Measurements from ENCODE around the gene SGCD. TPM values are rescaled to one million over a fixed set of nuclear protein-coding genes. Genes with fewer than 3 reads are reported as not detected.

The SGCD gene
- total RNA-seq, 1 donor from 2014 or later = 3.9 TPM

GRCh38 chr5:156451505-156451904, 124.5 kb downstream of the SGCD start:
- DNase-seq (ENCODE audit: low spot score) = no peak

GRCh38 chr5:156456857-156457256, 129.9 kb downstream of the SGCD start:
- DNase-seq (ENCODE audit: low spot score) = no peak

GRCh38 chr5:156459812-156460385, 132.9 kb downstream of the SGCD start:
- DNase-seq (ENCODE audit: low spot score) = no peak

DNA sequence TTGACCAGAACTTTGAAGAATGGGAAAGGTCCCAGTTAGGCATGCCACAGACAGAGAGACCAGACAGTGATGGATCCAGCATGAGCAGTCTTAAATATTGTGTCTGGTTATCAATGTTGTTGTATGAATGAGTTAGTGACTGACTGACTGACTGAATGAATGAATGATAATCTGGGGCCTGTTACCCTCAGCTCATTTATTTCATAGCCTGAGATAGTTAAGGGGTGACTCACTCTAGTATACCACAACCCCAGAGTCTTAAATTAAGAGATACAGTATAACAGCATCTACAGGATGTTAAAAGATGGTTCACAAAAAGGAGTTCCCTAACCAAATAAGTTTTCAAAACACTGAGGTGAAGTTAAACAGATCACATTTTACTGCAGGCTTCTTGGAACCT, 133.5 kb downstream of the SGCD start:
- no peak for DNase-seq (ENCODE audit: low spot score)

- DNase-seq (ENCODE audit: low spot score) = no peak
Observed at GRCh38 chr5:156466871-156467270, 139.9 kb downstream of the SGCD start.

DNA sequence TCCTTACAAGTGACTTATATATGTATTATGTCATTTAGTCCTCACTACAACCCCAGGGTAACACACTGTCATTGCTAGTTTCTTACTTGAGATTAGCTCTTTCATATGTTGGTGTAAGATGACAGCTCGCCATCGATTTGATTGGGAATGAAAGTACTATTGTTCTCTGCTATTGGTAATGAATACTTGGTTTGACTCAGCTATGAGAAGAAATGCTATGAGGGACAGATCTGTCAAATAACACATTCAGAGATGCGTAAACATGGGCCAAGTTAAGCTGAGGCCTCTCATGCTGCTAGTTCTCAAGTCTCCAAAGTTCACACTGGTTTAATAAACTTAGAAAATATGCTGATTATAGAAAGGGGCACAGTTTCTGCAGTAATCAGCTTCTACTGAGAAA, 142.7 kb downstream of the SGCD start:
- no peak for DNase-seq (ENCODE audit: low spot score)

GRCh38 chr5:156471893-156472292, 144.9 kb downstream of the SGCD start:
- DNase-seq (ENCODE audit: low spot score) = no peak

- no peak for DNase-seq (ENCODE audit: low spot score)
Observed at GRCh38 chr5:156473269-156473908, 146.4 kb downstream of the SGCD start.

- no peak for DNase-seq (ENCODE audit: low spot score)
Observed at GRCh38 chr5:156474251-156474650, 147.3 kb downstream of the SGCD start.

DNA sequence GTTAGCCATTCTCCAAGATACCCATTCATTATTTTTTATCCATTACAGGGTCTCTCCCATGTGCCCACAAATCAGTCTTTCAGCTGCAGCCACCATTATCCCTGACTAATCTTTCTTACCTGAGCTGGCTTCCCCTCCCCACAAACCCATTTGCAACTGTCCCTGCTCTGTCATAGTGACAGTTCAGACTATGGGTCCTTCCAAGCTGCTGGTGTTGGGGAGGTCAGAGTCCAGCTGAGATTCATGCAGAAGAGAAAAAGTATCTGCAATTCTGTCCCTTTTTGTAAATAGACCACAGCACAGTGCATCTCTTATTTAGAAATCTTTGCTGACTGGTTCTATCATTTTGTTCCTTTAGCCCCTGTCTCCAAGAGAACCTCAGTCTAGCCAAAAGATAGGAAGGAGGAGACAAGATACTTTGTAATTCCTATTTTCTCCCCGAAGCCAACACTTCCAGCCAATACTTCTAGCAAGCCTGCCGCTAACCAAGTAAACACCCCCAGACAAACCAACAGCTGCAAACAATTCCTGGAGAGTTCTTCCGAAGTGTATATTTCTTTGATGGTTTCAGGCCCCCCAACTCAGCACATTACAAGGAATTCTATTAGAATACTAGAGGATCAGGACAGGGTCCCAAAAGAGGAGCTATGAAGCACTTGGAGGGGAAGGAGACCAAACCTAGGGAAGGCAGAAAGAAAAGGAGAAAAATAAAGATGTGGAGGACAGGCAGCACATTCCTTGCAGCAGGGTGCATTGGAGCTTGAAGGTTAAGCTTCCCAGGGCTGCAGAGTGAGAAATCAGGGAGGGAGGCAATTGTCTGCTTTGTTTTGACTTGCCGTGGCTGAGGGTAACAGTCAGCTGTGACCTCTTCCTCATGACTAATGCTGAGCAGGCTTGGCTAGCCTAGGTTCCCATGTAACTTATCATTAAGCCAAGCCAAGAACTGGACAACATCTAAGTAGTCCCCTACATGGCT, 148.5 kb downstream of the SGCD start:
- no peak for DNase-seq (ENCODE audit: low spot score)

DNA sequence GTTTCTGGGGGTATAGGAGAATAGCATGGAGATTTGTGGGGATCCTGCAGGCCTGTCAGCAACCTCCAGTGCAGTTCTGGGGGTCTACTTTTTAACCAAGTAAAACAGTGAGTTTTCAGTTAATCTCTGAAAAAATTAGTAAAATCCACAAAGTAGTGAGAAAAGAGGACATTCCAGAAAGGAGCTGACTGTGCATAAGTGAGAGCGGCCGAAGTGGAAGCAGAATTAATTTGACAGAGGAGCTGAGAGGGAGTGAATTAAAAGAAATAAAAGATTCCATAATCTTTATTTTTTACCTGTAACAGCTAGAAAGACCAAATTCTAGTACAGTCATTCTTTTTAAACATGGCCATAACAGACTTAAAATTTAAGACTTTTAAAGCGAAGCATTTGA, 149.2 kb downstream of the SGCD start:
- DNase-seq (ENCODE audit: low spot score) = no peak

GRCh38 chr5:156476678-156477077, 149.7 kb downstream of the SGCD start:
- no peak for DNase-seq (ENCODE audit: low spot score)

DNA sequence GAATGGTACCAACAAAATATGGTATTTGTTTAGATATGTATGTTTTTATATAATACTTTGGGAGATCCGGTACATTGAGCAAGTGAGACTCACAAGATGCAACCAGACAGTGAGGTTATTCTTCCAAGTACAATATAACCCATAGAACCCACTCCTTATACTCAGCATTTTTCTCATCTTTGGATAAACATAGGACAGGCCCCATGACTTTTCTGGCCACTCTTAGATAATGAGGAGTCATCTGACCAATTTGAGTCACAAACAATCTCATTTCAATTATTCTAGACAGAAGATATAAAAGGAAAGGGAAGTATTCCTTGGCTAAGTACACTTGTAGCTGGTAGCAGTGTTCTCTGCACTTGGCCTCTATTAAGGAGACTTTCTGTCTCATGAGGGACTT, 150.2 kb downstream of the SGCD start:
- DNase-seq (ENCODE audit: low spot score) = no peak

- no peak for DNase-seq (ENCODE audit: low spot score)
Observed at GRCh38 chr5:156479849-156480248, 152.9 kb downstream of the SGCD start.

DNA sequence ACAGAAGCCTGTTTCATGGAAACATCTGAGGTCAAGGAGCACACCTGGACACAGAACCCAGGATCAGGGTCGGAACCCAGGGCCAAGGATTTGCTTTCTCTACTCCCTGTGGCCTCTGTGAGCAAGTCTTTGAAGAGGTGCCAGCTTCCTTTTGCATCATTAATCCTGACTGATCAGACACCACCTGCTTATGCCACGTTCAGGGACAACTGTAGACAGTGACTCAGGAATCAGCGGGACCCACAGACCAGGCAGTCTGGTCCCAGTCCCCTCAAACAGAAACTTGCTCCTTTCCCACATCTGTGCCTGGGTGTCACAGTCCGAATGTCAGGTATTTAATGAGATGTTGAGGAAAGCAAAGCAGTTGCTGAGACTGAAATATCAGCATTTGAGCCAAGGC, 154.8 kb downstream of the SGCD start:
- DNase-seq (ENCODE audit: low spot score) = no peak

GRCh38 chr5:156482818-156483217, 155.9 kb downstream of the SGCD start:
- no peak for DNase-seq (ENCODE audit: low spot score)

DNA sequence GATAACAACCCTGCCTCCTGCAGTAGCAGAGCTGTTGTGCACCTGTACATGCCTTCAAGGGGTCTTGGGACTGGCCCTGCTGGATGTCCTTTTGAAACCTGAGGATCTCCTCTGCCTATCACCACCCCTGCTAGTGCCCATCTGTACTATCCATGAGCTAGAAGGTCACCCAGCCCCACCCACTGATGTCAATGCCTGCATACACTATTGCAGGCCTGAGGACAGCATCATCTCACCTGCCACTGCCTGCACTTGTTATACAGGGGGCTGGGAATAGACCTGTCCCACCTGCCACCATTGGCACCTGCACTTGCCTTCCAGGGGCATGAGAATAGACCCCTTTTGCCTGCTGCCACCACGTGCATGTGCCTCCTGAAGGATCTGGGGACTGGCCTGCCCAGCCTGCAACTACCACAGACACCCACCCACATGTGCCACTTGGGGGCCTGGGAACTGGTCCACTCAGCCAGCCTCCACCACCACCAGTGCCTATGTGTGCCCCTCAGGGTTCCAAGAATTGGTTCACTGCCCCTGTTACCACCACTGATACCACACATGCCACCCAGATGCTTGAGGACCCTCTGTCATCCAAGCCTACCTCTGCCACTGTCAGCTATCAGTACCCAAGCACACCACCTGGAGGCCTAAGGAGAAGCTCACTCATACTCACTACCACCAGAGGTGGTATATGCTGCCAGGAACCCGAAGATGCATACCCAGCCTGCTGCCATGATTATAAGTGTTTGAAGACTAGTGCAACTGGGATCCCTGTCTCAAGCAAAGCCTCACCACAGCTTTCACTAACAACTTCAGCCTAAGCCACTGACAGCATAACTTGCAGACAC, 159.7 kb downstream of the SGCD start:
- peak; percentile 72 for DNase-seq (ENCODE audit: low spot score)

- no peak for DNase-seq (ENCODE audit: low spot score)
Observed at GRCh38 chr5:156491766-156492165, 164.8 kb downstream of the SGCD start.

DNA sequence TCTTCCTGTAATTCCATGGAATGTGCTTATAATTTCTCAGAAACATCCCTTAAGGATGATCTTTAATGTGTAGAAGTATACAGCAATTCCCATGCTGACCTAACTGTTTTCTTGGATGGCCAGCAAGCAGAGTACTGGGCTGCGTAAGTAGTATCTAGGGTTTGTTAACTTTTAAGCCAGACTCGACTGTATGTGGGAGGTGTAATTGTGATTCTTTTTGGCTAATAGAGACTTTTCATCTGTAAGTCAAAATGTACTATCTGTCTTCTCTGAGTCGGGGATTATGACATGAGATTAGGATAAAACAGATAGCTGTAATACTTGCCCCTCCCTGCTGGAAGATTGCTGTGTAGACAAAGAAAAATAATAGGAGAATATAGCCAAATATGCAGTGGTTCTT, 169.3 kb downstream of the SGCD start:
- no peak for DNase-seq (ENCODE audit: low spot score)

- no peak for DNase-seq (ENCODE audit: low spot score)
Observed at GRCh38 chr5:156497804-156498208, 170.8 kb downstream of the SGCD start.

GRCh38 chr5:156498226-156498980, 171.4 kb downstream of the SGCD start:
- no peak for DNase-seq (ENCODE audit: low spot score)
